ENCODE measurements around the gene GOLGA8Q.
"Not testable (repeated sequence)": the region's sequence is repeated elsewhere in the genome, so short reads cannot be mapped to it uniquely, and the experiment has no call there.

GOLGA8Q gene, protein sequence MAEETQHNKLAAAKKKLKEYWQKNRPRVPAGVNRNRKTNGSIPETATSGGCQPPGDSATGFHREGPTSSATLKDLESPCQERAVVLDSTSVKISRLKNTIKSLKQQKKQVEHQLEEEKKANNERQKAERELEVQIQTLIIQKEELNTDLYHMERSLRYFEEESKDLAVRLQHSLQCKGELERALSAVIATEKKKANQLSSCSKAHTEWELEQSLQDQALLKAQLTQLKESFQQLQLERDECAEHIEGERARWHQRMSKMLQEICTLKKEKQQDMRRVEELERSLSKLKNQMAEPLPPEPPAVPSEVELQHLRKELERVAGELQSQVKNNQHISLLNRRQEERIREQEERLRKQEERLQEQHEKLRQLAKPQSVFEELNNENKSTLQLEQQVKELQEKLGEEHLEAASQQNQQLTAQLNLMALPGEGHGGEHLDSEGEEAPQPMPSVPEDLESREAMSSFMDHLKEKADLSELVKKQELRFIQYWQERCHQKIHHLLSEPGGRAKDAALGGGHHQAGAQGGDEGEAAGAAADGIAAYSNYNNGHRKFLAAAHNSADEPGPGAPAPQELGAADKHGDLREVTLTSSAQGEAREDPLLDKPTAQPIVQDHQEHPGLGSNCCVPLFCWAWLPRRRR

DNA sequence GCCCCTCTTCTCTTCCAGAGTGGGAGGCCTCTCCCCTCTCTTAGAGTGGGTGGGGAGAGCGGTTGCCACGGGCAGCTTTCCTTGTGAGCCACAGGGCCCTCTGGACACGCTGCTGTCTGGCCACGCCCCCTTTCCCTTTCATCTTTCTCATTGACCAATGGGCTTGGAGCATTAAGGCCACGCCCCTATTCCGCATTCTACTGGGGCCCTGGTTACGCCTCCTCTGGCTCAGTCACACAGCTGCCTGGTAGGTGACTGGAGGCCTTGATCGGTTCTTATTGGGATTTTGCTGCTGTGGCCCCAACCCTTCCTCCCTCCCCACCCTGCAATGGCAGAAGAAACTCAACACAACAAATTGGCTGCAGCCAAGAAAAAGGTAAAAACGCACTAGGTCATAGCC, at the start of gene GOLGA8Q:
Gene GOLGA8Q (plus strand): TSS at position 301 of the 400 bp plus-strand sequence. CDS start 28 bp downstream, at position 329.
- not testable (repeated sequence) for DNase-seq (ENCODE audit: low spot score)

DNA sequence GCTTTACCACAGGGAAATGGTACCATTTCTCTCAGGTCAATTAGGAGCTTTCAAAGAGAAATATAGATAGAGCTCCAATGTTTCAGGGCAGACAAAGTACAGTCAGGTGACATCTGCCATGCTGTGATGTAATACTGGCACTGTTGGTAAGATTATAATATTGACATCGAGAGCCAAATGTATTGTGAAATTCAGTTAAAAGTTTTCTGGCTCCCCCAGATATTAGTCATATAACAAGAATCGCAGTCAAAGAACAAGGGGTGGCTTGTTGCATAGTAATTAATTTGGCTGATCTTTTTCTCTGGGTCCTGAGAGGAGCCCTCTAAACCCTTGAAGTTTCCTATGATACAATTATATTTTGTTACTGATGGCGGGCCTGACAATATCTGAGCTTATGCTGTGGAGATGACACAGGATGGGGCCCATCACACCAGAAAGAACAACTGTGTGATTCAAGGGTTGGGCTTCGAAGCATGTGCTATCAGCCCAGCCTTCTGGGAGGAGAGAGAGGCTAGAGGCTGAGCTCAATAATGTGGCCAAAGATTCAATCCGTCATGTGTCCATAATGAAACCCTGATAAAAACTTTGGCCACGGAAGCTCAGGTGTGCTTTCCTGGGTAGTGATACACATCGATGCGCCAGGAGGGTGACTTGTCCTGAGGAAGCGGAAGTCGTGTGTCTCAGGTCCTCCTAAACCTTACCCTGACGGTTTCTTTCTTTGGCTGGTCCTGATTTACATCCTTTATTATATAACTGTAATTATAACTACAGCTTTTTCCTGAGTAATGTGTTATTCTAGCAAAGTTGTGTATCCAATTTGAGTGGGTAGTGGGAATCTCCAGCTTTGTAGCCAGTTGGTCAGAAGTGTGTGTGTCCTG, 48.7 kb upstream of the GOLGA8Q start:
- DNase-seq (ENCODE audit: low spot score): not testable (repeated sequence)

DNA sequence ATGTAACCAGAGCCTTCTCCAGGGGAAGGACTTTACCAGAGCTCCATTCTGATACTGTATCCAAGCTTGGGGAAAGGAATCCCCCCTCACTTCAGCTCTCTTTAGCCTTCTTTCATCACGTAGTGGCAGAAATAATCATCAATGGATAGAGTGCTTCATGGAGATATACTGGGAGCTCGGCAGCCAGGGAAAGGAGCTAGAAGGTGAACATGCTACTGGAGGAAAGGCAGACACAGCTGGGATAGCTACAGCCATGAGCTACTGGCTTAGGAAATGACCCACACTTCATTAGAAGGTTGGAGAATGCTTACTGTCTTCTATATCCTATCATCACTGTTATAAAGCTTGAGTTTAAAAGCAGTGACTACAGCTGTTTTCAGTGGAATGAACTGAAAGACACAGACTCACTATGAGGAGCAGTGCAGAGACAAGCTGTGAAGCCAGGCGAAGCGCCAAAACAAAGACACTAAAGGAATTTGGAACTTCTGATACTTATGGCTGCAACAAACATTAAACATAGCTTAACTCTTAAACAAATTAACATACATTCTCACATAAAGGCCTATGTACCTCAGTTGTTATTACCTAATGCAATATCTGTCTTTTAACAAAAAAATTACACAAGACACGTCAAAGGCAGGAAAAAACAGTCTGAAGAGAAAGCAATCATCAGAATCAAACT, 47.5 kb upstream of the GOLGA8Q start:
- DNase-seq (ENCODE audit: low spot score): not testable (repeated sequence)

GRCh38 chr15:30514545-30514944, 37.3 kb upstream of the GOLGA8Q start:
- DNase-seq (ENCODE audit: low spot score): not testable (repeated sequence)

GRCh38 chr15:30523453-30524243, 28.2 kb upstream of the GOLGA8Q start:
- DNase-seq (ENCODE audit: low spot score): not testable (repeated sequence)

DNA sequence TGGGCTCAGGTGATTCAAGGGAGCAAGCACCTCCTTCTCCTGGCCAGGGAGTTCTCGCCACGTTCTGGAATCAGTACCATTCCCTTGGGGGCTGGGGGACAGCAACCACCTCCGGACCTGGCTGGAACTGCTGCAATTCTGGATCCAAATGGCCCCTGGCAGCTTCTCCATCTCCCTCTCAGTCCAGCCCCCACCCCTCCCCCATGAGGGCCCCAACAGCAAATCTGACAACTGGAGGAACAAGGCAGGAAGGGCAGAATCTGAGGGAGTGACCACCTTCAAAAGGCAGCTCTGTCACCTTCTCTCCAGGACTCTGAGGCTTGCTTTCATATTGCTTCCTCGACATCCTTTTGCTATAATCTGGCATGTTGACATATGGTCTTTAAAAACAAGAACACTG, 25.9 kb upstream of the GOLGA8Q start:
- DNase-seq (ENCODE audit: low spot score): not testable (repeated sequence)

- not testable (repeated sequence) for DNase-seq (ENCODE audit: low spot score)
Observed at GRCh38 chr15:30529049-30529448, 22.8 kb upstream of the GOLGA8Q start.

DNA sequence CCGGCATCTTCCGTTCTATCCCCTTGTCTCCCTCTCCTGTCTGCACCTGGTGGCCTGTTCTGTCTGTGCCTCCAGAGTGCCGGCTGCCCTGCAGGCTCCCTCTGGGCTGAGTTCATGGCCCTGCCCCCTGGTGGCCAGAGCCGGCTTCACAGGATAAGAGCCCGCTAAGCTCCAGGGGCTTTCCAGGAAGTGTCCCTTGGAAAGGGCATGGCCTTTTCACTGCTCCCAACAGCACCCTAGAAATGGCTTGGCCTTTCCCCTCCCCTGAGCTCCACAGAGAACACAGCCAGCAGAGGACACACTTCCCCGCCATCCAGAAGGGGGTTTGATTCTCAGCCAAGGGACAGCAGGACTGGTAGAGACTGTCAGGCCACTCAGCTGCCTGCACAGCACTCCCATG, 15.1 kb downstream of the GOLGA8Q start:
- not testable (repeated sequence) for DNase-seq (ENCODE audit: low spot score)

- DNase-seq (ENCODE audit: low spot score): not testable (repeated sequence)
Observed at GRCh38 chr15:30573012-30573491, 21.2 kb downstream of the GOLGA8Q start.

GRCh38 chr15:30579394-30579970, 27.6 kb downstream of the GOLGA8Q start:
- DNase-seq (ENCODE audit: low spot score): not testable (repeated sequence)

GRCh38 chr15:30580716-30581115, 28.9 kb downstream of the GOLGA8Q start:
- DNase-seq (ENCODE audit: low spot score): not testable (repeated sequence)

GRCh38 chr15:30598953-30599352, 47.1 kb downstream of the GOLGA8Q start:
- DNase-seq (ENCODE audit: low spot score): not testable (repeated sequence)

DNA sequence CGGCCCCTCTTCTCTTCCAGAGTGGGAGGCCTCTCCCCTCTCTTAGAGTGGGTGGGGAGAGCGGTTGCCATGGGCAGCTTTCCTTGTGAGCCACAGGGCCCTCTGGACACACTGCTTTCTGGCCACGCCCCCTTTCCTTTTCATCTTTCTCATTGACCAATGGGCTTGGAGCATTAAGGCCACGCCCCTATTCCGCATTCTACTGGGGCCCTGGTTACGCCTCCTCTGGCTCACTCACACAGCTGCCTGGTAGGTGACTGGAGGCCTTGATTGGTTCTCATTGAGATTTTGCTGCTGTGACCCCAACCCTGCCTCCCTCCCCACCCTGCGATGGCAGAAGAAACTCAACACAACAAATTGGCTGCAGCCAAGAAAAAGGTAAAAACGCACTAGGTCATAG, 51.9 kb downstream of the GOLGA8Q start, which contains the start of gene GOLGA8H:
Gene GOLGA8H (plus strand): TSS at position 233 of the 400 bp plus-strand sequence. CDS start 98 bp downstream, at position 331.
- not testable (repeated sequence) for DNase-seq (ENCODE audit: low spot score)
